OCI-LY3 (cell line): ENCODE data around the gene PDGFA.

Source experiments
- EZH2phosphoT487 ChIP-seq: fragments of 200-600 bp; shearing (Covaris generic); IDR thresholded peaks from 2 replicates; pipeline ENCODE4 v1.6.1; 2018; ENCODE audit warnings: antibody characterized with exemption, mixed run types, low read depth
- TF ChIP-seq, protein P1 (sequence below): fragments of 200-600, 300-600 bp; sonication (generic); IDR thresholded peaks from 2 replicates; pipeline ENCODE4 v1.5.1; 2014; ENCODE audit warnings: antibody characterized with exemption, low read length, low read depth

DNA sequence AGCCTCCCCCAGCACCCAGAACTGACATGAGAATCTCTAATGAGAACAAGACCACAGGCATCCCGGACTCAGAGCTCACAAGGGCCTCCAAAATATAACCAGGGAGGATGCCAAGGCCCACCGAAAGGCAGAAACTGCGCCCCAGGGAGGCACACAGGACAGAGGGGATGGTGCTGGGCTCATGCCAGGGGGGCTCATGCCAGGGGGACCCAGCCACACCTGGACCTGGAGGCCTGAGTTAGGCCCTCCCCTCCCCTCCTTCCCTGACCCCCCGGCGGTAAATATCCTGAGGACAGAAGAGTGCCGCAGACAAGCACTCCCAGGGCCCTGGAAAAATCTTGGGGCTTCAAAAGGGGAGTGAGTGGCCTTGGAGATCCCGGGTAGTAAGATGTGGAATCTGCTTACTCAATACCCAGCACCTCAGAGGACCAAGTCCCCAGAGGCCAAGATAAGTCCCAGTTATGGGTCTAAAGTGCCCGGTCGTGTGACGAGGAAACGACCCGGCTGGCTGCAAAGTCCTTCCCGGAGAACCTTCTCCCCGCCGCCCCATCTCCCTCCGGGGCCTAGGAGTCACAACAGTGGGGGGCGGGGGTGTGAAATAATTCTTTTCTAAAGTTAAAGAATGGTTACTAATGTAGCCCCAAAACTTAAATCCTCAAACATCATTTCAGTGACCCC is 11.9 kb downstream of the PDGFA start:
- TF ChIP-seq, protein P1, sequence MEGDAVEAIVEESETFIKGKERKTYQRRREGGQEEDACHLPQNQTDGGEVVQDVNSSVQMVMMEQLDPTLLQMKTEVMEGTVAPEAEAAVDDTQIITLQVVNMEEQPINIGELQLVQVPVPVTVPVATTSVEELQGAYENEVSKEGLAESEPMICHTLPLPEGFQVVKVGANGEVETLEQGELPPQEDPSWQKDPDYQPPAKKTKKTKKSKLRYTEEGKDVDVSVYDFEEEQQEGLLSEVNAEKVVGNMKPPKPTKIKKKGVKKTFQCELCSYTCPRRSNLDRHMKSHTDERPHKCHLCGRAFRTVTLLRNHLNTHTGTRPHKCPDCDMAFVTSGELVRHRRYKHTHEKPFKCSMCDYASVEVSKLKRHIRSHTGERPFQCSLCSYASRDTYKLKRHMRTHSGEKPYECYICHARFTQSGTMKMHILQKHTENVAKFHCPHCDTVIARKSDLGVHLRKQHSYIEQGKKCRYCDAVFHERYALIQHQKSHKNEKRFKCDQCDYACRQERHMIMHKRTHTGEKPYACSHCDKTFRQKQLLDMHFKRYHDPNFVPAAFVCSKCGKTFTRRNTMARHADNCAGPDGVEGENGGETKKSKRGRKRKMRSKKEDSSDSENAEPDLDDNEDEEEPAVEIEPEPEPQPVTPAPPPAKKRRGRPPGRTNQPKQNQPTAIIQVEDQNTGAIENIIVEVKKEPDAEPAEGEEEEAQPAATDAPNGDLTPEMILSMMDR = no peak
- no peak for TF ChIP-seq EZH2phosphoT487
